Testis (tissue), 2 donors: ENCODE data around the gene TSC22D4.

ENCODE experiments used
- POLR2A ChIP-seq: fragments of 450-650 bp; IDR thresholded peaks from one replicate; pipeline ENCODE4 v1.6.1; 2017; ENCODE audit warnings: antibody characterized with exemption, mild to moderate bottlenecking, moderate library complexity
- TF ChIP-seq, protein P1 (sequence below), 3 experiments: fragments of 450-650 bp in 2 of 3; fragments of 200-600 bp in 1 of 3; sonication (generic) in 1 of 3; IDR thresholded peaks; one replicate each; pipeline ENCODE4 v1.5.1; 2016 to 2019; ENCODE audit warnings: antibody characterized with exemption in 3 of 3, mild to moderate bottlenecking in 2 of 3, moderate library complexity in 1 of 3

GRCh38 chr7:100465299-100465698 lies 13.7 kb downstream of the TSC22D4 start:
- TF ChIP-seq, protein P1, sequence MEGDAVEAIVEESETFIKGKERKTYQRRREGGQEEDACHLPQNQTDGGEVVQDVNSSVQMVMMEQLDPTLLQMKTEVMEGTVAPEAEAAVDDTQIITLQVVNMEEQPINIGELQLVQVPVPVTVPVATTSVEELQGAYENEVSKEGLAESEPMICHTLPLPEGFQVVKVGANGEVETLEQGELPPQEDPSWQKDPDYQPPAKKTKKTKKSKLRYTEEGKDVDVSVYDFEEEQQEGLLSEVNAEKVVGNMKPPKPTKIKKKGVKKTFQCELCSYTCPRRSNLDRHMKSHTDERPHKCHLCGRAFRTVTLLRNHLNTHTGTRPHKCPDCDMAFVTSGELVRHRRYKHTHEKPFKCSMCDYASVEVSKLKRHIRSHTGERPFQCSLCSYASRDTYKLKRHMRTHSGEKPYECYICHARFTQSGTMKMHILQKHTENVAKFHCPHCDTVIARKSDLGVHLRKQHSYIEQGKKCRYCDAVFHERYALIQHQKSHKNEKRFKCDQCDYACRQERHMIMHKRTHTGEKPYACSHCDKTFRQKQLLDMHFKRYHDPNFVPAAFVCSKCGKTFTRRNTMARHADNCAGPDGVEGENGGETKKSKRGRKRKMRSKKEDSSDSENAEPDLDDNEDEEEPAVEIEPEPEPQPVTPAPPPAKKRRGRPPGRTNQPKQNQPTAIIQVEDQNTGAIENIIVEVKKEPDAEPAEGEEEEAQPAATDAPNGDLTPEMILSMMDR (IDR thresholded peaks at IDR 0.05), result no peak
- no peak for TF ChIP-seq POLR2A
